Smooth muscle cell (in vitro differentiated cells): Measurements from ENCODE around the gene GGT6. TPM values are rescaled to one million over a fixed set of nuclear protein-coding genes. Genes with fewer than 3 reads are reported as not detected.

Source experiments
- DNase-seq: peaks from one replicate; lab custom pipeline; 2025; ENCODE audit not compliant: unreplicated experiment; lab: John Stamatoyannopoulos, UW
- H2AFZ ChIP-seq: fragments of 200-600 bp; sonication (generic); 2 replicates; pipeline ENCODE4 v1.6.0; 2016; ENCODE audit warnings: antibody characterized with exemption, low read depth, mild to moderate bottlenecking
- H3F3A ChIP-seq: fragments of 200-600 bp; sonication (generic); 2 replicates; pipeline ENCODE4 v1.6.0; 2017; ENCODE audit warnings: antibody characterized with exemption, low read depth
- H3K27ac ChIP-seq: fragments of 200-600 bp; sonication (generic); 2 replicates; pipeline ENCODE4 v1.5.1; 2016; ENCODE audit warnings: low read depth, mild to moderate bottlenecking
- H3K27me3 ChIP-seq: fragments of 200-600 bp; sonication (generic); 2 replicates; pipeline ENCODE4 v1.6.1; 2016; ENCODE audit warnings: low read depth, mild to moderate bottlenecking
- H3K36me3 ChIP-seq: fragments of 200-600 bp; sonication (generic); 2 replicates; pipeline ENCODE4 v1.5.1; 2016; ENCODE audit warnings: low read depth
- H3K4me1 ChIP-seq: fragments of 200-600 bp; sonication (generic); 2 replicates; pipeline ENCODE4 v1.5.1; 2016; ENCODE audit warnings: low read depth
- H3K4me2 ChIP-seq: fragments of 200-600 bp; sonication (generic); 2 replicates; pipeline ENCODE4 v1.6.0; 2016; ENCODE audit warnings: mild to moderate bottlenecking
- H3K4me3 ChIP-seq: fragments of 200-600 bp; sonication (generic); 2 replicates; pipeline ENCODE4 v1.5.1; 2016; ENCODE audit warnings: mild to moderate bottlenecking
- H3K79me2 ChIP-seq: fragments of 200-600 bp; sonication (generic); 2 replicates; pipeline ENCODE4 v1.6.0; 2016; ENCODE audit warnings: low read depth, mild to moderate bottlenecking
- H3K9ac ChIP-seq: fragments of 200-600 bp; sonication (generic); 2 replicates; pipeline ENCODE4 v1.6.0; 2016; ENCODE audit warnings: low read depth
- H3K9me3 ChIP-seq: fragments of 200-600 bp; sonication (generic); replicated peaks from 2 replicates; pipeline ENCODE4 v1.5.1; 2016; ENCODE audit warnings: low read depth
- H4K20me1 ChIP-seq: fragments of 200-600 bp; sonication (generic); 2 replicates; pipeline ENCODE4 v1.6.0; 2016; ENCODE audit warnings: low read depth
- WGBS: methylation state at CpG from one replicate; pipeline ENCODE4 v1.1.7; 2016; ENCODE audit warnings: low lambda C conversion rate; 5-methylcytosine and 5-hydroxymethylcytosine counted together
- polyA plus RNA-seq: library from polyadenylated mRNA; unstranded; fragments of >200 nt; fragmentation: Nextera tagmentation; extraction: Ambion mirVana; gene quantifications from 2 replicates; pipeline ENCODE4 v1.2.1, GENCODE V29; 2016
- total RNA-seq: library from RNA; depleted of rRNA; stranded (reverse); fragments of >200 nt; gene quantifications from 2 replicates; pipeline ENCODE4 v1.2.3, GENCODE V29; 2014
- TF ChIP-seq, protein P1 (sequence below): fragments of 200-600 bp; sonication (generic); IDR thresholded peaks from 2 replicates; pipeline ENCODE4 v1.5.1; 2017; ENCODE audit warnings: borderline replicate concordance, mild to moderate bottlenecking, antibody characterized with exemption; ENCODE audit not compliant: insufficient read depth, poor library complexity, severe bottlenecking

The GGT6 gene
- total and polyA plus RNA-seq, 2 experiments from 2014 or later, result 0.27 TPM; not detected in 1

DNA sequence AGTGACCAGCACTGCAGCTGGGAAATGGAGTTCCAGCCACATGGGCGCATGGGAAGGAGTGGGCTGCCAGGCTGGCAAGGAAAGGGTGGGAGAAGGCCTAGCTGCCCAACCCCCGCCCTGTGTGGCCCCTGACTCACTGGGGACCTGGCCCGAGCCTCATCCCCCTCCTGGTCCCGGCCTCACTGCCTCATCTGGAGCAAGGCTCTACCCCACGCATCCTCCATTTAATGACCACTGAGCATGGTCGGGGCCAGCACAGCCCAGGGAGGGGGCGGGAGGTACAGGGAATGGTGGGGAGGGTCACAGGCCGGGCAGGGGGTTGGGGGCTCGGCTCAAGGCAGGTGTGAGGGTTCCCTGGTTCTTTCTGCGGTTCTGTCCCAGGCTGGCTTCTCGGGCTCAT is 45.6 kb downstream of the GGT6 start:
- H3K4me1 ChIP-seq, result peaks cover 21% of the 10 kb centered on the region
- no peaks in the 10 kb centered on the region for H3K36me3 ChIP-seq
- H3K9me3 ChIP-seq, result no peaks in the 10 kb centered on the region
- peak overlapping the region; percentile 27 for H3K27ac ChIP-seq
- H3K27me3 ChIP-seq, result no peaks in the 10 kb centered on the region
- 87% methylated on average over 8 of the region's 11 CpGs for WGBS
- no peaks in the 10 kb centered on the region for H4K20me1 ChIP-seq
- no peaks in the 10 kb centered on the region for H3K79me2 ChIP-seq
- TF ChIP-seq, protein P1, sequence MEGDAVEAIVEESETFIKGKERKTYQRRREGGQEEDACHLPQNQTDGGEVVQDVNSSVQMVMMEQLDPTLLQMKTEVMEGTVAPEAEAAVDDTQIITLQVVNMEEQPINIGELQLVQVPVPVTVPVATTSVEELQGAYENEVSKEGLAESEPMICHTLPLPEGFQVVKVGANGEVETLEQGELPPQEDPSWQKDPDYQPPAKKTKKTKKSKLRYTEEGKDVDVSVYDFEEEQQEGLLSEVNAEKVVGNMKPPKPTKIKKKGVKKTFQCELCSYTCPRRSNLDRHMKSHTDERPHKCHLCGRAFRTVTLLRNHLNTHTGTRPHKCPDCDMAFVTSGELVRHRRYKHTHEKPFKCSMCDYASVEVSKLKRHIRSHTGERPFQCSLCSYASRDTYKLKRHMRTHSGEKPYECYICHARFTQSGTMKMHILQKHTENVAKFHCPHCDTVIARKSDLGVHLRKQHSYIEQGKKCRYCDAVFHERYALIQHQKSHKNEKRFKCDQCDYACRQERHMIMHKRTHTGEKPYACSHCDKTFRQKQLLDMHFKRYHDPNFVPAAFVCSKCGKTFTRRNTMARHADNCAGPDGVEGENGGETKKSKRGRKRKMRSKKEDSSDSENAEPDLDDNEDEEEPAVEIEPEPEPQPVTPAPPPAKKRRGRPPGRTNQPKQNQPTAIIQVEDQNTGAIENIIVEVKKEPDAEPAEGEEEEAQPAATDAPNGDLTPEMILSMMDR, result no peak
- H3K9ac ChIP-seq, result no peak overlapping the region
- H2AFZ ChIP-seq, result no peak overlapping the region
- no peaks in the 10 kb centered on the region for H3F3A ChIP-seq
- H3K4me3 ChIP-seq, result no peak overlapping the region
- H3K4me2 ChIP-seq, result no peak overlapping the region
- DNase-seq, result no peak

DNA sequence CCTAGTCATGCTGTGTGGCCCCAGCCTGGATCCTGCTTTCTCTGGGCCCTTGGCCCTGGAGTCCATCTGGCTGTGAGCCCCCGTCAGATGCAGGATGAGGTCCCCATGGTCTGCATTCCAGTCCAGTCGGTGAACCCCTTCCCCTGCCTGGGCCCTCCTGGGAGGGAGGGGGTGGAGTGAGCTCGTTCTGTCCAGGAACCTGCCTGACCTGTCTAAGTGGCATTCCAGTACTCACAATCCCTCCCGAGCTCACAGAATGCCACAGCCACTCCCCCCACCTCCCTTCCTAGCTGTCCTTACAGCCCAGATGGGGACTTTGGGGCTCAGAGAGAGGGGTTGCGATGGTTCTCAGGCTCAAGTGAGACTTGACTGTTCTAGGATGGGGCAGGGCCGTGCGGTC is 46.2 kb downstream of the GGT6 start:
- H3K27ac ChIP-seq, result peak overlapping the region; percentile 53
- H3K9me3 ChIP-seq, result no peaks in the 10 kb centered on the region
- H3K4me2 ChIP-seq, result peak overlapping the region; percentile 17
- no peak overlapping the region for H2AFZ ChIP-seq
- no peaks in the 10 kb centered on the region for H3K36me3 ChIP-seq
- no peaks in the 10 kb centered on the region for H3F3A ChIP-seq
- no peak for DNase-seq
- TF ChIP-seq, protein P1, result no peak
- no peaks in the 10 kb centered on the region for H3K27me3 ChIP-seq
- H4K20me1 ChIP-seq, result no peaks in the 10 kb centered on the region
- H3K4me1 ChIP-seq, result peaks cover 16% of the 10 kb centered on the region
- no peak overlapping the region for H3K9ac ChIP-seq
- WGBS, result 76% methylated on average over 7 of the region's 7 CpGs
- no peak overlapping the region for H3K4me3 ChIP-seq
- no peaks in the 10 kb centered on the region for H3K79me2 ChIP-seq

DNA sequence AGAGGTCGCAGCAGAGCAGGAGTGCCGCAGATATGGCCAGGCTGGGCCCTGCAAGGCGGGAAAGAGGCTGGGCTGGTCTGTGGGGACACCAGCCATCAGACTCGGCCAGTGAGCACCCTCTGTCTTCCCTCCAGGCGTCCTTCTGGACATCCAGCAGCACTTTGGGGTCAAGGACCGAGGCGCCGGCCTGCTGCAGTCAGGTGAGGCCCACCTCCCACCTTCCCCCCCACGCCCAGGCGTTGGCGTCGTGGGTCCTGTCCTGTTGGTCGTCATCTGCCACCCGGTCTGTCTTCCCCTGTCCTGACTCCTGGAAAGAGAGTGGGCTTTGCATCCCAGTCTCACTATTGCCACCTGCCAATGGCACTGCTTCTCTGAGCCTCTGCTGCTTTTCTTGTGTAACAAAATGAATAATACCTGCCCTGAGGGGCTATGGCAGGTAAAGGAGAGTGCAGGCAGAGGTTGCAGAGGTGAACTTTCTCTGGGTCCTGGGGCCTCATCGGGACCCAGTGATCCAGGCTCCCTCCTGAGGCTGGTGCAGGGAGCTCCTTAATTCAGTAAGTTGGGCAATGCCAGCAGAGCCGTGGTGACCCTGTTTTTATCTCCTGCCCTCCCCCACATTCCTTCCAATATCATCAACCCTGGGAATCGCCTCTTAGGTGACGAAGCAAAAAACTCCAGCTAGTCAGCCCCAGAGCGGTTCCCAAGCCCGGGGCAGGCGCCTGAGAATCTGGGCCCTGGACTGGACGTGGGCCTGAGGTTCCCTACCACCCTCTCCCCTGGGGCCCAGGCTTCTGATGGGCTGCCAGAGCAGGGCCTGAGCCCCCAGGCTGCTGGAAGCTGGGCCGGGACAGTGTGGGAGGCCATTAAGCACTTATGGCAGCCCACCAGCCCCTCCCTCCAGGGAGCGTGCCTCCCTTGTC is 47.0 kb downstream of the GGT6 start:
- H3K4me1 ChIP-seq, result peaks cover 14% of the 10 kb centered on the region
- H3K4me3 ChIP-seq, result no peak overlapping the region
- H3K36me3 ChIP-seq, result no peaks in the 10 kb centered on the region
- H4K20me1 ChIP-seq, result no peaks in the 10 kb centered on the region
- no peaks in the 10 kb centered on the region for H3K79me2 ChIP-seq
- H3K27me3 ChIP-seq, result no peaks in the 10 kb centered on the region
- no peak overlapping the region for H2AFZ ChIP-seq
- H3K9me3 ChIP-seq, result no peaks in the 10 kb centered on the region
- no peak for DNase-seq
- TF ChIP-seq, protein P1, result no peak
- no peak overlapping the region for H3K4me2 ChIP-seq
- H3F3A ChIP-seq, result no peaks in the 10 kb centered on the region
- H3K27ac ChIP-seq, result peak overlapping the region; percentile 53
- 73% methylated on average over 24 of the region's 24 CpGs for WGBS
- H3K9ac ChIP-seq, result no peak overlapping the region
